K562 (cell line): Measurements from ENCODE around the gene KCTD6. TPM values are rescaled to one million over a fixed set of nuclear protein-coding genes. Genes with fewer than 3 reads are reported as not detected.

Experiments
- ATAC-seq: fragments of 200-7000 bp; cut with Tn5 transposase; 3 replicates; pipeline ENCODE4 v1.9.1; 2020; ENCODE audit warnings: moderate library complexity
- BruUV-seq: library from RNA; stranded (reverse); fragments of 400-500 nt; replicated peaks from 2 replicates; lab custom pipeline; 2021; lab: Mats Ljungman, UMichigan
- CTCF ChIA-PET: fragments of 300-600 bp; formaldehyde crosslinking; extraction: SDS; loops from one replicate; lab custom pipeline; 2021; ENCODE audit warnings: low intra/inter-chr PET ratio; lab: Yijun Ruan, JAX
- POLR2A ChIA-PET: fragments of 300-600, 350-650 bp; sonication (Branson Sonifier 250); formaldehyde crosslinking; extraction: SDS; loops from one replicate; lab custom pipeline; 2021; ENCODE audit warnings: antibody characterized with exemption, inconsistent platforms; lab: Yijun Ruan, JAX
- DNase-seq, 4 experiments: peaks; one replicate each; pipeline versions ENCODE4 v3.0.0 to v3.0.0-alpha.2; 2011 to 2018; ENCODE audit warnings: low spot score in 3 of 4, mixed read lengths in 3 of 4; ENCODE audit errors: extremely low read depth in 1 of 4
- FAIRE-seq: peaks from 2 replicates; lab custom pipeline; 2011; peaks lifted over from hg19 to GRCh38; lab: Jason Lieb, UNC
- H2AFZ ChIP-seq: 2 replicates; pipeline ENCODE4 v1.6.0; 2011; ENCODE audit warnings: low read depth, low read length, control low read depth, inconsistent platforms
- H3K27ac ChIP-seq: fragments of 200-600 bp; 3 replicates; pipeline ENCODE4 v1.8.0; 2011; ENCODE audit warnings: low read depth, mild to moderate bottlenecking, control low read depth, inconsistent platforms, low read length, moderate library complexity, mixed read lengths; ENCODE audit errors: extremely low read depth
- H3K27me3 ChIP-seq, 2 experiments: fragments of 300-600 bp in 1 of 2; 2 replicates in 1 of 2; 3 replicates in 1 of 2; pipeline versions ENCODE4 v1.6.0 to v1.8.0; 2011; ENCODE audit warnings: inconsistent platforms in 2 of 2, low read length in 2 of 2, mild to moderate bottlenecking in 1 of 2, mixed read lengths in 1 of 2, moderate library complexity in 1 of 2; ENCODE audit not compliant: control insufficient read depth in 2 of 2, insufficient read depth in 2 of 2
- H3K36me3 ChIP-seq: fragments of 300-600 bp; 3 replicates; pipeline ENCODE4 v1.8.0; 2011; ENCODE audit warnings: mild to moderate bottlenecking, low read length, inconsistent platforms; ENCODE audit not compliant: control insufficient read depth, insufficient read depth
- H3K4me1 ChIP-seq, 2 experiments: fragments of 200-600 bp in 1 of 2; replicated peaks in 1 of 2; 2 replicates in 1 of 2; 3 replicates in 1 of 2; pipeline versions ENCODE4 v1.5.1 to v1.8.0; 2011; ENCODE audit warnings: inconsistent platforms in 2 of 2, low read length in 2 of 2, mild to moderate bottlenecking in 1 of 2, mixed read lengths in 1 of 2, moderate library complexity in 1 of 2; ENCODE audit not compliant: control insufficient read depth in 2 of 2, insufficient read depth in 2 of 2
- H3K4me2 ChIP-seq: 2 replicates; pipeline ENCODE4 v1.6.1; 2011; ENCODE audit warnings: low read length, control low read depth, inconsistent platforms, mixed read lengths; ENCODE audit not compliant: insufficient read depth
- H3K4me3 ChIP-seq: fragments of 200-600 bp; sonication (generic), shearing (Covaris generic); 2 replicates; pipeline ENCODE4 v1.5.1; 2016; ENCODE audit warnings: control low read depth, inconsistent platforms
- H3K79me2 ChIP-seq: fragments of 200-600 bp; 3 replicates; pipeline ENCODE4 v1.8.0; 2011; ENCODE audit warnings: low read length, inconsistent platforms; ENCODE audit not compliant: control insufficient read depth, insufficient read depth
- H3K9ac ChIP-seq, 2 experiments: 2 replicates each; pipeline versions ENCODE4 v1.6.0 to v1.6.1; 2011; ENCODE audit warnings: low read depth in 2 of 2, low read length in 2 of 2, control low read depth in 1 of 2, inconsistent platforms in 1 of 2, mild to moderate bottlenecking in 1 of 2, mixed read lengths in 1 of 2; ENCODE audit not compliant: insufficient read depth in 1 of 2
- H3K9me1 ChIP-seq: one replicate; pipeline ENCODE4 v1.6.0; 2011; ENCODE audit warnings: inconsistent platforms, mild to moderate bottlenecking, low read length, moderate library complexity; ENCODE audit not compliant: control insufficient read depth, insufficient read depth
- H3K9me3 ChIP-seq: replicated peaks from 2 replicates; pipeline ENCODE4 v1.5.1; 2011; ENCODE audit warnings: low read depth, low read length, inconsistent platforms; ENCODE audit not compliant: control insufficient read depth, insufficient read depth
- H4K20me1 ChIP-seq: replicated peaks from 2 replicates; pipeline ENCODE4 v1.6.1; 2011; ENCODE audit warnings: low read length, inconsistent platforms, mixed read lengths; ENCODE audit not compliant: control insufficient read depth, insufficient read depth
- ETV6 ChIP-seq, 3 experiments: fragments of 150-350 bp in 1 of 3; sonication (generic) in 1 of 3; formaldehyde crosslinking in 1 of 3; IDR thresholded peaks; 2 replicates each; pipeline versions ENCODE4 v1.6.1 to v1.8.0; 2014 to 2022; ENCODE audit warnings: borderline replicate concordance in 2 of 3, low read depth in 2 of 3, antibody characterized with exemption in 1 of 3, low read length in 1 of 3, mild to moderate bottlenecking in 1 of 3, missing genetic modification reagents in 1 of 3
- MEF2D ChIP-seq: conservative IDR thresholded peaks from 2 replicates; pipeline ENCODE4 v1.6.1; 2016; ENCODE audit warnings: low read depth, missing genetic modification characterization, missing compliant biosample characterization
- NFATC3 ChIP-seq: fragments of 450-650 bp; IDR thresholded peaks from 2 replicates; pipeline ENCODE4 v1.6.1; 2017; ENCODE audit warnings: mild to moderate bottlenecking
- PHF20 ChIP-seq: fragments of 450-650 bp; IDR thresholded peaks from 2 replicates; pipeline ENCODE4 v1.6.1; 2018; ENCODE audit not compliant: partially characterized antibody
- PTRF ChIP-seq: fragments of 450-650 bp; IDR thresholded peaks from 2 replicates; pipeline ENCODE4 v1.6.1; 2016; ENCODE audit warnings: mild to moderate bottlenecking, missing genetic modification characterization, missing compliant biosample characterization
- TEAD1 ChIP-seq, 2 experiments: fragments of 450-650 bp in 1 of 2; sonication (generic) in 1 of 2; formaldehyde crosslinking; IDR thresholded peaks; 2 replicates each; pipeline versions ENCODE4 v1.4.0 to v1.8.0; 2020 to 2022; ENCODE audit warnings: mild to moderate bottlenecking in 2 of 2, missing genetic modification reagents in 1 of 2
- XRCC5 ChIP-seq: fragments of 200-400 bp; formaldehyde crosslinking; IDR thresholded peaks from 2 replicates; pipeline ENCODE4 v1.6.1; 2017; ENCODE audit warnings: low read depth, mild to moderate bottlenecking, low read length
- ZNF79 ChIP-seq: fragments of 250-450 bp; sonication (Bioruptor Pico); IDR thresholded peaks from 2 replicates; pipeline ENCODE4 v1.4.0; 2020; ENCODE audit warnings: low read depth, mild to moderate bottlenecking, moderate library complexity
- WGBS: fragments of 100-300 bp; shearing (Covaris generic); methylation state at CpG from one replicate; pipeline ENCODE4 v1.1.6; 2016; ENCODE audit warnings: low coverage, mixed read lengths; ENCODE audit not compliant: insufficient coverage; ENCODE audit errors: missing lambda C conversion rate; 5-methylcytosine and 5-hydroxymethylcytosine counted together
- in situ Hi-C: fragments of 300-500 bp; cut with MboI; formaldehyde crosslinking; loops from 4 replicates; pipeline ENCODE4 v1.15.0; 2018; ENCODE audit warnings: inconsistent platforms, mixed read lengths
- intact Hi-C: fragments of 100-400 bp; cut with micrococcal nuclease; formaldehyde crosslinking; loops from 2 replicates; pipeline ENCODE4 v1.14.2; 2022
- polyA plus RNA-seq, 8 experiments: library from polyadenylated mRNA; depleted of rRNA in 4 of 8; stranded (reverse) in 5 of 8; unstranded in 3 of 8; fragments of >200 nt; fragmentation: Nextera tagmentation in 2 of 8; fragmentation: Illumina TruSeq in 1 of 8; extraction: Ambion mirVana in 2 of 8; extraction: Trizol in 1 of 8; gene quantifications; 2 replicates each; pipeline versions ENCODE4 v1.2.1 to v1.2.3, GENCODE V29; 2011 to 2014; ENCODE audit warnings: inconsistent platforms in 1 of 8, missing spikeins in 1 of 8
- total RNA-seq, 7 experiments: library from RNA; depleted of rRNA in 6 of 7; stranded (reverse); fragments of >200 nt in 6 of 7; fragmentation: Illumina TruSeq in 2 of 7; extraction: Trizol in 2 of 7; gene quantifications; 2 replicates each; pipeline versions ENCODE4 v1.2.1 to v1.2.3, GENCODE V29; 2011 to 2021; ENCODE audit warnings: low replicate concordance in 1 of 7
- TF ChIP-seq, protein P1 (sequence below): fragments of 450-650 bp; IDR thresholded peaks from 2 replicates; pipeline ENCODE4 v1.6.1; 2018; ENCODE audit warnings: mild to moderate bottlenecking, low read depth; ENCODE audit not compliant: partially characterized antibody
- TF ChIP-seq, protein P2 (sequence below), 3 experiments: fragments of 200-800 bp in 1 of 3; fragments of 250-450 bp in 1 of 3; fragments of 450-650 bp in 1 of 3; sonication (Bioruptor Pico) in 1 of 3; sonication (Bioruptor generic) in 1 of 3; formaldehyde crosslinking in 1 of 3; IDR thresholded peaks; 2 replicates each; pipeline versions ENCODE4 v1.6.1 to v1.8.0; 2016 to 2022; ENCODE audit warnings: mild to moderate bottlenecking in 2 of 3, missing genetic modification characterization in 2 of 3, missing compliant biosample characterization in 1 of 3, moderate library complexity in 1 of 3
- TF ChIP-seq, protein P3 (sequence below): sonication (generic); formaldehyde crosslinking; IDR thresholded peaks from 2 replicates; pipeline ENCODE4 v1.8.0; 2022; ENCODE audit warnings: mild to moderate bottlenecking, missing genetic modification reagents, borderline replicate concordance

KCTD6 gene
- total and polyA plus RNA-seq, 9 of the 15 experiments (the other 6 are each of a cell fraction or from before 2014, with no cell fraction given) = 2.1 to 5.9 (median 4.5) TPM

GRCh38 chr3:58514405-58514804, 22.5 kb downstream of the KCTD6 start:
- Histone ChIP-seq H3K79me2 (no peaks in the 10 kb centered on the region), H3K36me3 (no peaks in the 10 kb centered on the region), H3K4me3 (no peak overlapping the region), H3K9me1 (no peaks in the 10 kb centered on the region), H3K27me3 (peaks cover 2 to 11% of the 10 kb centered on the region in 2 experiments; a peak in 2 of 5 replicates), H3K4me1 (no peaks in the 10 kb centered on the region; a peak in 1 of 5 replicates), H3K9me3 (no peaks in the 10 kb centered on the region), H3K27ac (no peak overlapping the region), H3K9ac (no peak overlapping the region), H4K20me1 (no peaks in the 10 kb centered on the region), H2AFZ (no peak overlapping the region), H3K4me2 (no peak overlapping the region)
- FAIRE-seq = no peak
- no TSS peak for BruUV-seq
- in situ Hi-C loops = no loop called here
- no peak for ATAC-seq
- intact Hi-C loops = no loop called here
- POLR2A ChIA-PET = no interaction called here
- CTCF ChIA-PET = no interaction called here
- DNase-seq = no peak
- WGBS = 4% methylated on average over 3 of the region's 3 CpGs
- no peak for TF ChIP-seq NFATC3
- TF ChIP-seq MEF2D = no peak
- no peak for TF ChIP-seq PTRF (tag)
- TF ChIP-seq ZNF79 = no peak
- TF ChIP-seq ETV6 (IDR thresholded peaks at IDR 0.05; ENCODE audit: borderline replicate concordance in 1 of 2, low read depth in 2 of 2, low read length in 1 of 2) = no peak
- TF ChIP-seq ETV6 (CRISPR knock-in tag; IDR thresholded peaks at IDR 0.05; ENCODE audit: borderline replicate concordance) = no peak
- no peak for TF ChIP-seq XRCC5
- TF ChIP-seq PHF20 = no peak
- TF ChIP-seq, protein P1, sequence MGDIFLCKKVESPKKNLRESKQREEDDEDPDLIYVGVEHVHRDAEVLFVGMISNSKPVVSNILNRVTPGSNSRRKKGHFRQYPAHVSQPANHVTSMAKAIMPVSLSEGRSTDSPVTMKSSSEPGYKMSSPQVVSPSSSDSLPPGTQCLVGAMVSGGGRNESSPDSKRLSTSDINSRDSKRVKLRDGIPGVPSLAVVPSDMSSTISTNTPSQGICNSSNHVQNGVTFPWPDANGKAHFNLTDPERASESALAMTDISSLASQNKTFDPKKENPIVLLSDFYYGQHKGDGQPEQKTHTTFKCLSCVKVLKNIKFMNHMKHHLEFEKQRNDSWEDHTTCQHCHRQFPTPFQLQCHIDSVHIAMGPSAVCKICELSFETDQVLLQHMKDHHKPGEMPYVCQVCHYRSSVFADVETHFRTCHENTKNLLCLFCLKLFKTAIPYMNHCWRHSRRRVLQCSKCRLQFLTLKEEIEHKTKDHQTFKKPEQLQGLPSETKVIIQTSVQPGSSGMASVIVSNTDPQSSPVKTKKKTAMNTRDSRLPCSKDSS = no peak
- TF ChIP-seq, protein P2, sequence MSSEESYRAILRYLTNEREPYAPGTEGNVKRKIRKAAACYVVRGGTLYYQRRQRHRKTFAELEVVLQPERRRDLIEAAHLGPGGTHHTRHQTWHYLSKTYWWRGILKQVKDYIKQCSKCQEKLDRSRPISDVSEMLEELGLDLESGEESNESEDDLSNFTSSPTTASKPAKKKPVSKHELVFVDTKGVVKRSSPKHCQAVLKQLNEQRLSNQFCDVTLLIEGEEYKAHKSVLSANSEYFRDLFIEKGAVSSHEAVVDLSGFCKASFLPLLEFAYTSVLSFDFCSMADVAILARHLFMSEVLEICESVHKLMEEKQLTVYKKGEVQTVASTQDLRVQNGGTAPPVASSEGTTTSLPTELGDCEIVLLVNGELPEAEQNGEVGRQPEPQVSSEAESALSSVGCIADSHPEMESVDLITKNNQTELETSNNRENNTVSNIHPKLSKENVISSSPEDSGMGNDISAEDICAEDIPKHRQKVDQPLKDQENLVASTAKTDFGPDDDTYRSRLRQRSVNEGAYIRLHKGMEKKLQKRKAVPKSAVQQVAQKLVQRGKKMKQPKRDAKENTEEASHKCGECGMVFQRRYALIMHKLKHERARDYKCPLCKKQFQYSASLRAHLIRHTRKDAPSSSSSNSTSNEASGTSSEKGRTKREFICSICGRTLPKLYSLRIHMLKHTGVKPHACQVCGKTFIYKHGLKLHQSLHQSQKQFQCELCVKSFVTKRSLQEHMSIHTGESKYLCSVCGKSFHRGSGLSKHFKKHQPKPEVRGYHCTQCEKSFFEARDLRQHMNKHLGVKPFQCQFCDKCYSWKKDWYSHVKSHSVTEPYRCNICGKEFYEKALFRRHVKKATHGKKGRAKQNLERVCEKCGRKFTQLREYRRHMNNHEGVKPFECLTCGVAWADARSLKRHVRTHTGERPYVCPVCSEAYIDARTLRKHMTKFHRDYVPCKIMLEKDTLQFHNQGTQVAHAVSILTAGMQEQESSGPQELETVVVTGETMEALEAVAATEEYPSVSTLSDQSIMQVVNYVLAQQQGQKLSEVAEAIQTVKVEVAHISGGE (CRISPR knock-in tag; IDR thresholded peaks at IDR 0.05) = no peak
- TF ChIP-seq, protein P3, sequence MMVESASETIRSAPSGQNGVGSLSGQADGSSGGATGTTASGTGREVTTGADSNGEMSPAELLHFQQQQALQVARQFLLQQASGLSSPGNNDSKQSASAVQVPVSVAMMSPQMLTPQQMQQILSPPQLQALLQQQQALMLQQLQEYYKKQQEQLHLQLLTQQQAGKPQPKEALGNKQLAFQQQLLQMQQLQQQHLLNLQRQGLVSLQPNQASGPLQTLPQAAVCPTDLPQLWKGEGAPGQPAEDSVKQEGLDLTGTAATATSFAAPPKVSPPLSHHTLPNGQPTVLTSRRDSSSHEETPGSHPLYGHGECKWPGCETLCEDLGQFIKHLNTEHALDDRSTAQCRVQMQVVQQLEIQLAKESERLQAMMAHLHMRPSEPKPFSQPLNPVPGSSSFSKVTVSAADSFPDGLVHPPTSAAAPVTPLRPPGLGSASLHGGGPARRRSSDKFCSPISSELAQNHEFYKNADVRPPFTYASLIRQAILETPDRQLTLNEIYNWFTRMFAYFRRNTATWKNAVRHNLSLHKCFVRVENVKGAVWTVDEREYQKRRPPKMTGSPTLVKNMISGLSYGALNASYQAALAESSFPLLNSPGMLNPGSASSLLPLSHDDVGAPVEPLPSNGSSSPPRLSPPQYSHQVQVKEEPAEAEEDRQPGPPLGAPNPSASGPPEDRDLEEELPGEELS = no peak
- no peak for TF ChIP-seq TEAD1 (CRISPR knock-in tag; IDR thresholded peaks at IDR 0.05)
